ENCODE results near the gene STK17B.

DNA sequence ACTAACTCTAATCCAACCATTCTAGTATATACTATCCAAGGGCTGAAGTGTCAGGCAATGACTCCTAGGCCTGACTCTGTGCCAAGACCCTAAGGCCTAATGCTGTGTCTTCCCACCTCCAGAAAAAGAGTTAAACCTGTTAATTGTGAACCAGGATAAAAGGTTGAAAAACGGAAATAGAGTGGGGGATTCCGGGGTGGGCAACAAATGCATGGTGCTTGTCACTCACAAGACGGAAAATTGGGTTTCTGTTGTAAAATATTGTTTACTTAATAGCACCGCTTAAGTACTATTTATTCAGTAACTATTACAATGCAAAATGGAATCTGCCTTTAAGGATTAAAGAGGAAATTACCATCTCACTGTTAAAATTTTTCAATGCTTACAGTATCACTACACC is 3.2 kb downstream of the STK17B start:
- TF ChIP-seq, protein P1, sequence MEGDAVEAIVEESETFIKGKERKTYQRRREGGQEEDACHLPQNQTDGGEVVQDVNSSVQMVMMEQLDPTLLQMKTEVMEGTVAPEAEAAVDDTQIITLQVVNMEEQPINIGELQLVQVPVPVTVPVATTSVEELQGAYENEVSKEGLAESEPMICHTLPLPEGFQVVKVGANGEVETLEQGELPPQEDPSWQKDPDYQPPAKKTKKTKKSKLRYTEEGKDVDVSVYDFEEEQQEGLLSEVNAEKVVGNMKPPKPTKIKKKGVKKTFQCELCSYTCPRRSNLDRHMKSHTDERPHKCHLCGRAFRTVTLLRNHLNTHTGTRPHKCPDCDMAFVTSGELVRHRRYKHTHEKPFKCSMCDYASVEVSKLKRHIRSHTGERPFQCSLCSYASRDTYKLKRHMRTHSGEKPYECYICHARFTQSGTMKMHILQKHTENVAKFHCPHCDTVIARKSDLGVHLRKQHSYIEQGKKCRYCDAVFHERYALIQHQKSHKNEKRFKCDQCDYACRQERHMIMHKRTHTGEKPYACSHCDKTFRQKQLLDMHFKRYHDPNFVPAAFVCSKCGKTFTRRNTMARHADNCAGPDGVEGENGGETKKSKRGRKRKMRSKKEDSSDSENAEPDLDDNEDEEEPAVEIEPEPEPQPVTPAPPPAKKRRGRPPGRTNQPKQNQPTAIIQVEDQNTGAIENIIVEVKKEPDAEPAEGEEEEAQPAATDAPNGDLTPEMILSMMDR (IDR thresholded peaks at IDR 0.05; ENCODE audit: low read depth, low read length), result no peak
- no peak for TF ChIP-seq POLR2A (IDR thresholded peaks at IDR 0.05; ENCODE audit: extremely low read depth, insufficient read length)

All from NB4 (cell line).